Heart left ventricle (tissue), 16 donors: ENCODE measurements around the gene GTF2I. TPM values are rescaled to one million over a fixed set of nuclear protein-coding genes. Genes with fewer than 3 reads are reported as not detected.
"Not testable (repeated sequence)": the region's sequence is repeated elsewhere in the genome, so short reads cannot be mapped to it uniquely, and the experiment has no call there.

ENCODE experiments used
- ATAC-seq, 4 donors: fragments of 200-7000 bp; cut with Tn5 transposase; one replicate each; pipeline ENCODE4 v1.9.1; 2020 to 2022; ENCODE audit warnings: moderate library complexity in 4 of 4, mild to moderate bottlenecking in 3 of 4, moderate number of reproducible peaks in 1 of 4
- DNase-seq, 5 donors: peaks; one replicate each; pipeline ENCODE4 v3.0.0-alpha.2; 2020
- H3K27ac ChIP-seq, 12 donors: fragments of 200-600 bp; sonication (generic) in 4 of 12; one replicate each; pipeline versions ENCODE4 v1.5.0 to v1.8.0; 2016 to 2022; ENCODE audit warnings: mild to moderate bottlenecking in 2 of 12
- H3K27me3 ChIP-seq, 9 donors: fragments of 200-600 bp; sonication (generic) in 2 of 9; one replicate each; pipeline versions ENCODE4 v1.5.1 to v1.8.0; 2016 to 2022; ENCODE audit warnings: mild to moderate bottlenecking in 3 of 9
- H3K36me3 ChIP-seq, 9 donors: fragments of 200-600 bp; sonication (generic) in 2 of 9; one replicate each; pipeline versions ENCODE4 v1.5.0 to v1.8.0; 2018 to 2022; ENCODE audit warnings: mild to moderate bottlenecking in 2 of 9
- H3K4me1 ChIP-seq, 12 donors: fragments of 200-600 bp; sonication (generic) in 4 of 12; one replicate each; pipeline versions ENCODE4 v1.5.0 to v1.8.0; 2016 to 2022; ENCODE audit warnings: mild to moderate bottlenecking in 3 of 12
- H3K4me3 ChIP-seq, 12 donors: fragments of 200-600 bp; sonication (generic) in 4 of 12; one replicate each; pipeline versions ENCODE4 v1.5.0 to v1.8.0; 2017 to 2022; ENCODE audit warnings: mild to moderate bottlenecking in 9 of 12, moderate library complexity in 4 of 12
- H3K9me3 ChIP-seq, 12 donors: fragments of 200-600 bp; sonication (generic) in 4 of 12; one replicate each; pipeline versions ENCODE4 v1.5.0 to v1.8.0; 2016 to 2022; ENCODE audit warnings: mild to moderate bottlenecking in 1 of 12
- CTCF ChIP-seq, 12 donors: fragments of 200-600 bp; sonication (generic) in 4 of 12; IDR thresholded peaks; one replicate each; pipeline versions ENCODE4 v1.5.0 to v1.8.0; 2018 to 2022; ENCODE audit warnings: antibody characterized with exemption in 12 of 12, mild to moderate bottlenecking in 5 of 12
- POLR2A ChIP-seq, 2 donors: fragments of 450-650 bp; IDR thresholded peaks; one replicate each; pipeline ENCODE4 v1.6.1; 2017; ENCODE audit warnings: antibody characterized with exemption in 2 of 2, mild to moderate bottlenecking in 2 of 2, moderate library complexity in 2 of 2
- WGBS, 4 donors: extraction: QIAGEN DNeasy Blood & Tissue Kit in 2 of 4; methylation state at CpG; one replicate each; pipeline versions ENCODE4 v1.1.5 to v1.1.7; 2013 to 2018; 5-methylcytosine and 5-hydroxymethylcytosine counted together
- intact Hi-C, 10 donors: fragments of 100-400 bp; cut with DNase I; formaldehyde crosslinking; loops; one replicate each; pipeline versions ENCODE4 v1.11.1 to v1.14.2; 2022
- polyA plus RNA-seq, 2 donors: library from polyadenylated mRNA; stranded (reverse); fragments of 200-250 nt; gene quantifications; one replicate each; pipeline ENCODE4 v1.2.3, GENCODE V29; 2013
- total RNA-seq, 9 donors: library from RNA; depleted of rRNA in 2 of 9; stranded (reverse); fragments of >200 nt in 2 of 9; fragmentation: NEBNext Ultra II Directional in 3 of 9; extraction: Animal tissue kit (Norgen Biotek cat#: 25700) in 3 of 9; gene quantifications; one replicate each; pipeline versions ENCODE4 v1.1.0 to v1.2.4, GENCODE V29; 2016 to 2023
- donor health status: ischemic (EF 13 %, LVEDD 7.1; RV severe dilation, severe dysfunction).
- donor health status: healthy with polysubstance abuse.
- donor health status: DM: no; HTN: yes; CAD: no.
- donor health status: DM: no; HTN: no; CAD: no.
- donor health status: ischemic (EF 25% LVEDD 6.9; RV normal size, moderate dysfunction).
- donor health status: ischemic (EF 25% LVEDD 5.7; RV mildly dilated, moderate dysfunction).
- donor health status: healthy.
- donor health status: DM: yes; HTN: yes; CAD: no.
- donor health status: ischemic (EF 35%, LVEDD 5.7; RV mildly dilated, moderate dysfunction).
- donor health status: nonischemic (EF 11% LVEDD 7.7; RV severe dilation, severe dysfunction).
- donor health status: DM: yes; HTN: yes; CAD: no.
- donor health status: PGD.
- donor health status: ischemic (EF 29% LVEDD 5.4; RV normal size, mild dysfunction).
- donor health status: nonischemic (EF 23%, LVEDD 6.1; RV moderate dilation, normal function).

GTF2I gene
- total and polyA plus RNA-seq, 11 donors, result 28.8 to 135 (median 113) TPM

DNA sequence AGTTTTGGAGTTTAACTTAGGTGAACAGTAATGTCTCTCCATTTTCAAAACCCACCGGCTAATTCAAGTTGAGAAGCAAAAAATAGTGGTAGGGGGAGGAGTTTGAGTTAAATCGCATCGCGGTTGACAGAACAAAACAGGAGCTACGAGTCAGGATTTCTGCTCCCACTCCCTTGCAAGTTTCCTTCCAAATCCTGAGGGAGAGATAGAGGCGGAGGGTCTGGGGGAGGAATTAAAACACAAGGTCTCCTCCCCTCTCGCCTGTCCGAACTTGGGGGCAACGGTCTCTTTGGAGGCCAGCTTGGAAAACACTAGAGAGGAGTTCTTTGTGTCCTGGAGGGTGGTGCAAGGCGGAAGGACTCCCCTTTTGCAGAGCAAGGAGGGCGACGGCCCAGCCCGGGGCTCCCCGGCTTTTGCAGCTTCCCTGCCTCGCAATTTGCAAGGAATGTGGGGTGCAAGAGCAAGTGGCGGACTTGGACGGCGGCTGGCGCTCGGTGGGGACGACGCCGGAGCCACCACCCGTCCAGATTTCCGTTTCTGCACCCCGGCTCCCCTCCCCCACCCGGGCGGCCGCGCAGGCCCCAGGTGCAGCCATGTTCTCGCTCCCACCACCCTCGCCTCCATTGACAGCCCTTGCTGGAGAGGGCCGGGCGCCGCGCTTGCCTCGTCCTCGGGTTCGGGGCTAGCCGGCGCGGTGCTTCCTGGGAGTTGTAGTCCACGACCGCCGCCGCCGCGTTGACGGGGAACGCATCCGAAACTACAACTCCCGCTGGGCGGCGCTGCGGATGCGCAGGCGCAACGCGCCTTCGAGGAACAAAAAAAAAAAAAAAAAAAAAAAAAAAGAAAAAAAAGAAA is 454 bp upstream of the GTF2I start:
- H3K36me3 ChIP-seq, result no peaks in the 10 kb centered on the region
- WGBS, 4 donors, result 0 to 1% (median 0%) methylated on average over 28 to 60 of the region's 60 CpGs
- TF ChIP-seq CTCF (IDR thresholded peaks at IDR 0.05) (peak in 10 of 12 donors; percentile 24 to 60 (median 34)), POLR2A (IDR thresholded peaks at IDR 0.05) (peak in 1 of 2 donors; percentile 59)
- peaks cover 0 to 47% (median 38%) of the 10 kb centered on the region in 12 donors for H3K4me1 ChIP-seq
- H3K9me3 ChIP-seq, result no peaks in the 10 kb centered on the region
- H3K27me3 ChIP-seq, result no peaks in the 10 kb centered on the region
- peak; percentile 92 to 96 (median 93) for ATAC-seq
- H3K27ac ChIP-seq, result peak overlapping the region; percentile 97 to 100 (median 100)
- intact Hi-C loops, result loop anchor here in 6 of 10 donors (5.0 to 10.0 kb wide), 5 partner anchors 35 to 202 kb away; partner anchors contain the start of gene GTF2IRD1 (in 4 of the 6)
- peak overlapping the region; percentile 72 to 100 (median 99) for H3K4me3 ChIP-seq
- peak; percentile 99 to 100 (median 99) for DNase-seq

DNA sequence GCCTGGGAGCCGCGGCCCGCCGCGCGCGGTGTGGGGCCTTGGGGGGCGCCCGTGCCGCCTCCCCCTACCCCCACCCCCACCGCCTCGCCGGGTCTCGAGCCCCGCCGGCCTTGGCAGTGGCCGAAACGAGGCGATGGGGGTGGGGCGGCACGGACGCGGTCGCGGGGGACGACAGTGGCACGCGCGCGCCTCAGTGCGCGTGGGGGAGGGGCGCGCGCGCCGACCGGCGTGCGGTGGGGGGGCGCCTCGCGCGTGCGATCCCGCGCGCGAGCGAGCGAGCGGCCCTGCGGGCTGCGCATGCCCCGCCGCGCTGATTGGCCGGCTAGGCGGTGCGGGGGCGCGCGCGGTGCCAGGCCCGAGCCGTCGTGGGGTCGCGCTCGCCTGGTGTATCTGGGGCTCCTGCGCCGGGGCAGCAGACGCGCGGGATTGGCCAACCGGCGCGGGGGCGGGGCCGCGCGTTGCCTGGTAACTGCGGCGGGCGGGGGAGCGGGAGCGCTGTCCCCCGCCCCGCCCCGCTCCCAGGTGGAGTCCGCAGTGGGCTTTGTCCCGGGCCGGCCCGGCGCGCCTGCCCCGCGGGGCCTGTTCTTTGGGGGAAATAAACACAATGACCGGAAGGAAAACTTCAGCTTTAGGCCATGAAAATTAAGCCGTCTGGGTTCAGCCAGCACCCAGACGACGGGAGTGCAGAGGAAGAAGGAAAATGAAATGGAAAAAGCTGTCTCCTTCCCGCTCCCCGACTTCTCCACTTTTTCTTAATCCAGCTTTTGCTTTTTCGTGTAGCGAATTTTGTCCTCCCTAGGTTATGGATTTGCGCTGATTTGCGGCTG is 873 bp downstream of the GTF2I start:
- peak overlapping the region; percentile 72 to 100 (median 99) for H3K4me3 ChIP-seq
- 1 to 5% (median 3%) methylated on average over 25 to 108 of the region's 108 CpGs for WGBS, 4 donors
- no peak for TF ChIP-seq CTCF (IDR thresholded peaks at IDR 0.05)
- no peak for TF ChIP-seq POLR2A (IDR thresholded peaks at IDR 0.05)
- peak; percentile 94 to 96 (median 95) for DNase-seq
- ATAC-seq, result peak; percentile 75 to 86 (median 78)
- peak overlapping the region; percentile 97 to 100 (median 100) for H3K27ac ChIP-seq
- H3K9me3 ChIP-seq, result no peaks in the 10 kb centered on the region
- no peaks in the 10 kb centered on the region for H3K27me3 ChIP-seq
- intact Hi-C loops, result loop anchor here in 6 of 10 donors (5.0 to 10.0 kb wide), 5 partner anchors 36 to 204 kb away; partner anchors contain the start of gene GTF2IRD1 (in 4 of the 6)
- H3K36me3 ChIP-seq, result no peaks in the 10 kb centered on the region
- H3K4me1 ChIP-seq, result peaks cover 0 to 60% (median 49%) of the 10 kb centered on the region in 12 donors

DNA sequence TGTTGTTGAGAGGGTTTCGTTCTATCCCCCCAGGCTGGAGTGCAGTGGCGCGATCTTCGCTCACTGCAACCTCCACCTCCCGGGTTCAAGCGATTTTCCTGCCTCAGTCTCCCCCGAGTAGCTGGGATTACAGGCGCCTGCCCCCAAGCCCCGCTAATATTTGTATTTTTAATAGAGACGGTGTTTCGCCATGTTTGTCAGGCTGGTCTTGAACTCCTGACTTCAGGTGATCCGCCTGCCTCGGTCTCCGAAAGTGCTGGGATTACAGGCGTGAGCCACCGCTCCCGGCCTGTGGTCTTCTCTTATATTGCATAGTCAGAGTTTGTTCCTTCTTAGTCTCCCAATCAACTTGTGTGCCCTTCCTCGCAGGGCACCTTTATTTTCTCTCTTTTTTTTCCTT is 2.7 kb downstream of the GTF2I start:
- H3K36me3 ChIP-seq, result peaks cover 0 to 12% (median 7%) of the 10 kb centered on the region in 9 donors
- H3K27ac ChIP-seq, result peak overlapping the region in 8 of 12 donors; percentile 9 to 100 (median 70)
- H3K27me3 ChIP-seq, intact Hi-C loops, DNase-seq, H3K9me3 ChIP-seq, ATAC-seq: not testable (repeated sequence)
- peaks cover 0 to 77% (median 61%) of the 10 kb centered on the region in 12 donors for H3K4me1 ChIP-seq
- 78 to 81% (median 80%) methylated on average over 18 of the region's 18 CpGs for WGBS, 4 donors
- H3K4me3 ChIP-seq, result peak overlapping the region in 4 of 12 donors; percentile 2 to 100 (median 19)

- peaks cover 0 to 24% (median 19%) of the 10 kb centered on the region in 9 donors for H3K36me3 ChIP-seq
- 68 to 74% (median 72%) methylated on average over 21 of the region's 21 CpGs for WGBS, 4 donors
- intact Hi-C loops, result loop anchor here in 1 of 10 donors (2.0 kb wide), 1 partner anchor 21 kb away; no protein-coding TSS in a partner anchor
- ATAC-seq, H3K27me3 ChIP-seq, H3K9me3 ChIP-seq, DNase-seq, H3K4me3 ChIP-seq: not testable (repeated sequence)
- H3K4me1 ChIP-seq, result peaks cover 0 to 80% (median 57%) of the 10 kb centered on the region in 12 donors
- H3K27ac ChIP-seq, result peak overlapping the region in 5 of 12 donors; percentile 17 to 97 (median 53)
Measured at GRCh38 chr7:74661836-74662794, 4.6 kb downstream of the GTF2I start.
